ENCODE results near the gene PKN1. TPM values are rescaled to one million over a fixed set of nuclear protein-coding genes. Genes with fewer than 3 reads are reported as not detected.

The PKN1 gene
- total and polyA plus RNA-seq, 2 experiments from 2014 or later: 47.2 to 128 TPM

DNA sequence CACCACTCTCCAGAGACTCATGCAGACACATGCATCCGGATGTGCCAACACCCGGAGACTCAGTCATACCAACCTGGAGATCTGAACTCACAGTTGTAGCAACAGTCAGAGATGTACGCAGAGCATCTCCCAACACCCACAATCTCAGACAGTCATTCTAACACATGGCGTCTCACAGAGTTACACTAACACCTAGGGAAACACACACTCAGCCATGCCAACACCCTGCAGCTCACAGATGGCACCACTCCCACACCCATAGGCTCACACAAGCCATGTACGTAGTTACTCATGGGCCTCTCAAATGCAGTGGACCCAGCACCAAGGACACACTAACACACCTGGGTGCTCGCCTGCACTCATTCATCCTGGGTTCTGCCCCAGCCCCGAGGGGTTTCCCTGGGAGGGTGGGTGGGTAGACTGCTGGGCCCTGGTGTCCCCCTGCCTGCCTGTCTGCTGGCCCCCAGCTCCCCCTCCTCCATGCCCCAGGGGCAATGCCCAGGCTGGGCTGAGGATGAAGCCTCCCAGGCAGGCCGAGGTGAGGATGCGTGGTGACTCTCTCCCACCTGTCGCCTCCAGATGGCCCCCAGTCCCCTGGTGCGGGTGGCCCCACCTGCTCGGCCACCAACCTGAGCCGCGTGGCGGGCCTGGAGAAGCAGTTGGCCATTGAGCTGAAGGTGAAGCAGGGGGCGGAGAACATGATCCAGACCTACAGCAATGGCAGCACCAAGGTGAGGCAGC, 10.0 kb downstream of the PKN1 start:
- Histone ChIP-seq H3K9me2 (ENCODE audit: insufficient read depth) (no peaks in the 10 kb centered on the region), H3K4me3 (no peak overlapping the region), H3K4me2 (ENCODE audit: unreplicated experiment) (no peak overlapping the region), H3K36me3 (ENCODE audit: low read depth) (peaks cover 7% of the 10 kb centered on the region; the same call in 1 of the 2 replicates), H3F3A (ENCODE audit: insufficient read depth) (no peaks in the 10 kb centered on the region), H4K20me1 (ENCODE audit: insufficient read depth) (no peaks in the 10 kb centered on the region), H2AFZ (no peak overlapping the region), H3K9ac (no peak overlapping the region), H3K4me1 (ENCODE audit: insufficient read depth) (no peaks in the 10 kb centered on the region), H3K79me2 (ENCODE audit: insufficient read depth) (peaks cover 28% of the 10 kb centered on the region), H3K9me3 (ENCODE audit: low read depth) (no peaks in the 10 kb centered on the region), H3K27me3 (replicated peaks; ENCODE audit: insufficient read depth) (no peaks in the 10 kb centered on the region), H3K27ac (no peak overlapping the region)
- WGBS, 2 experiments (ENCODE audit: low coverage in 1 of 2, low lambda C conversion rate in 2 of 2, missing lambda C conversion rate in 2 of 2): 96 to 97% methylated on average over 12 to 16 of the region's 16 CpGs
- DNase-seq: no peak
- in situ Hi-C loops (cut with MboI): no loop called here
- TF ChIP-seq EZH2 (IDR thresholded peaks at IDR 0.05; ENCODE audit: insufficient read depth, poor library complexity, severe bottlenecking) (no peak), EZH2phosphoT487 (IDR thresholded peaks at IDR 0.05; ENCODE audit: insufficient read depth, low read depth) (no peak)

GRCh38 chr19:14443632-14444216, 10.6 kb downstream of the PKN1 start:
- H3K4me3 ChIP-seq: no peak overlapping the region
- H3K27me3 ChIP-seq (replicated peaks; ENCODE audit: insufficient read depth): no peaks in the 10 kb centered on the region
- H3K36me3 ChIP-seq (ENCODE audit: low read depth): peaks cover 7% of the 10 kb centered on the region; the same call in 1 of the 2 replicates
- no peak overlapping the region for H2AFZ ChIP-seq
- H3K79me2 ChIP-seq (ENCODE audit: insufficient read depth): peaks cover 21% of the 10 kb centered on the region
- H3K9me2 ChIP-seq (ENCODE audit: insufficient read depth): no peaks in the 10 kb centered on the region
- H3K4me2 ChIP-seq (ENCODE audit: unreplicated experiment): no peak overlapping the region
- 87 to 88% methylated on average over 13 to 14 of the region's 14 CpGs for WGBS, 2 experiments (ENCODE audit: low coverage in 1 of 2, low lambda C conversion rate in 2 of 2, missing lambda C conversion rate in 2 of 2)
- no peaks in the 10 kb centered on the region for H3K9me3 ChIP-seq (ENCODE audit: low read depth)
- no peak overlapping the region for H3K27ac ChIP-seq
- H3K4me1 ChIP-seq (ENCODE audit: insufficient read depth): no peaks in the 10 kb centered on the region
- in situ Hi-C loops (cut with MboI): no loop called here
- H3K9ac ChIP-seq: no peak overlapping the region
- no peaks in the 10 kb centered on the region for H4K20me1 ChIP-seq (ENCODE audit: insufficient read depth)
- H3F3A ChIP-seq (ENCODE audit: insufficient read depth): no peaks in the 10 kb centered on the region
- no peak for TF ChIP-seq EZH2phosphoT487 (IDR thresholded peaks at IDR 0.05; ENCODE audit: insufficient read depth, low read depth)
- TF ChIP-seq EZH2 (IDR thresholded peaks at IDR 0.05; ENCODE audit: insufficient read depth, poor library complexity, severe bottlenecking): no peak
- no peak for DNase-seq

GRCh38 chr19:14446336-14447036, 13.4 kb downstream of the PKN1 start:
- H3K4me1 ChIP-seq (ENCODE audit: insufficient read depth): no peaks in the 10 kb centered on the region
- H3K9me3 ChIP-seq (ENCODE audit: low read depth): no peaks in the 10 kb centered on the region
- no peaks in the 10 kb centered on the region for H3K27me3 ChIP-seq (replicated peaks; ENCODE audit: insufficient read depth)
- WGBS, 2 experiments (ENCODE audit: low coverage in 1 of 2, low lambda C conversion rate in 2 of 2, missing lambda C conversion rate in 2 of 2): 93 to 94% methylated on average over 10 of the region's 10 CpGs
- no peak for TF ChIP-seq EZH2 (IDR thresholded peaks at IDR 0.05; ENCODE audit: insufficient read depth, poor library complexity, severe bottlenecking)
- no peak for TF ChIP-seq EZH2phosphoT487 (IDR thresholded peaks at IDR 0.05; ENCODE audit: insufficient read depth, low read depth)
- H3K9ac ChIP-seq: no peak overlapping the region
- no peaks in the 10 kb centered on the region for H3F3A ChIP-seq (ENCODE audit: insufficient read depth)
- no peaks in the 10 kb centered on the region for H3K9me2 ChIP-seq (ENCODE audit: insufficient read depth)
- no peaks in the 10 kb centered on the region for H4K20me1 ChIP-seq (ENCODE audit: insufficient read depth)
- H3K36me3 ChIP-seq (ENCODE audit: low read depth): peaks cover 14% of the 10 kb centered on the region; the same call in 1 of the 2 replicates
- no peak overlapping the region for H3K4me3 ChIP-seq
- no peak overlapping the region for H3K4me2 ChIP-seq (ENCODE audit: unreplicated experiment)
- H3K27ac ChIP-seq: no peak overlapping the region
- in situ Hi-C loops (cut with MboI): no loop called here
- DNase-seq: no peak
- no peaks in the 10 kb centered on the region for H3K79me2 ChIP-seq (ENCODE audit: insufficient read depth)
- no peak overlapping the region for H2AFZ ChIP-seq

DNA sequence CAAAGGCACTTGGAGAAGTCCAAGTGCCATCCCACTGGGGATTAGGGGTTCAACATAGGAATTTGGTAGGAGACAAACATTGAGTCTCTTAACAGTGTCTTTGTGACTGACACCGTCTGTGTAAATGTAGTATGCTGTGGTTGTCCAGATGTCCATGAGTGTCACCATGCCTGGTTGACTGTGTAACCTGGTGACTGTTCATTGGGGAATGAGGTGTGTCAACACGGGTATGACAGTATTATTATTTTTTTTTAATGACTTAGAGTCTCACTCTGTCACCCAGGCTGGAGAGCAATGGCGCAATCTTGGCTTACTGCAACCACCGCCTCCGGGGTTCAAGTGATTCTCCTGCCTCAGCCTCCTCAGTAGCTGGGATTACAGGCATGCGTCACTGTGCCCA, 16.2 kb downstream of the PKN1 start:
- Histone ChIP-seq H2AFZ (no peak overlapping the region), H3K27ac (no peak overlapping the region), H3K27me3 (replicated peaks; ENCODE audit: insufficient read depth) (no peaks in the 10 kb centered on the region), H3F3A (ENCODE audit: insufficient read depth) (no peaks in the 10 kb centered on the region), H3K4me1 (ENCODE audit: insufficient read depth) (no peaks in the 10 kb centered on the region), H3K4me2 (ENCODE audit: unreplicated experiment) (no peak overlapping the region), H3K36me3 (ENCODE audit: low read depth) (peaks cover 18% of the 10 kb centered on the region; the same call in 1 of the 2 replicates), H4K20me1 (ENCODE audit: insufficient read depth) (no peaks in the 10 kb centered on the region), H3K4me3 (no peak overlapping the region), H3K79me2 (ENCODE audit: insufficient read depth) (no peaks in the 10 kb centered on the region), H3K9me2 (ENCODE audit: insufficient read depth) (no peaks in the 10 kb centered on the region), H3K9me3 (ENCODE audit: low read depth) (no peaks in the 10 kb centered on the region), H3K9ac (no peak overlapping the region)
- peak; percentile 41 for DNase-seq
- in situ Hi-C loops (cut with MboI): no loop called here
- TF ChIP-seq EZH2 (IDR thresholded peaks at IDR 0.05; ENCODE audit: insufficient read depth, poor library complexity, severe bottlenecking): no peak
- TF ChIP-seq EZH2phosphoT487 (IDR thresholded peaks at IDR 0.05; ENCODE audit: insufficient read depth, low read depth): no peak
- 91 to 94% methylated on average over 6 of the region's 6 CpGs for WGBS, 2 experiments (ENCODE audit: low coverage in 1 of 2, low lambda C conversion rate in 2 of 2, missing lambda C conversion rate in 2 of 2)

All from GM23248 (cell line).